ENCODE data around the gene RXRA. TPM values are rescaled to one million over a fixed set of nuclear protein-coding genes. Genes with fewer than 3 reads are reported as not detected.

Gene RXRA
- total and polyA plus RNA-seq, 10 of the 15 experiments (the other 5 are each of a cell fraction or from before 2014, with no cell fraction given): 0.89 to 36.8 (median 11.1) TPM

GRCh38 chr9:134361843-134362414 is 35.7 kb downstream of the RXRA start (continued):
- TF ChIP-seq KAT2A (conservative IDR thresholded peaks at IDR 0.05; ENCODE audit: control insufficient read depth, low read depth, low read length): no peak

GRCh38 chr9:134363450-134363849 is 37.2 kb downstream of the RXRA start:
- no peak overlapping the region for H3K4me2 ChIP-seq (ENCODE audit: control insufficient read depth, insufficient read depth)
- no peak for DNase-seq (ENCODE audit: low read depth, low spot score)
- H3K4me1 ChIP-seq (ENCODE audit: control insufficient read depth, insufficient read depth, low read length): no peaks in the 10 kb centered on the region
- no TSS peak for BruUV-seq (replicated peaks)
- no peak overlapping the region for H3K4me3 ChIP-seq
- ChIA-PET POLR2A (no interaction called here), RAD21 (ENCODE audit: unreplicated experiment) (interaction anchor here (0.8 to 2.3 kb wide), 2 partner anchors 76 to 80 kb away, joined by 3 to 15 read pairs; no protein-coding TSS in a partner anchor), SMC1A (ENCODE audit: uncharacterized antibody, unreplicated experiment) (no interaction called here), CTCF (interaction anchor here (1.4 to 3.6 kb wide), 3 partner anchors 79 to 193 kb away, joined by 3 to 31 read pairs (median 3); no protein-coding TSS in a partner anchor)
- no peak for TF ChIP-seq SMAD1 (IDR thresholded peaks at IDR 0.05; ENCODE audit: low read depth, partially characterized antibody)
- TF ChIP-seq GABPA (IDR thresholded peaks at IDR 0.05; ENCODE audit: low read depth): no peak
- TF ChIP-seq TCF12 (IDR thresholded peaks at IDR 0.05; ENCODE audit: low read depth, low read length): no peak
- TF ChIP-seq CBX5 (IDR thresholded peaks at IDR 0.05; ENCODE audit: low read depth): no peak
- TF ChIP-seq HDAC2 (IDR thresholded peaks at IDR 0.05): no peak
- TF ChIP-seq RFX5 (IDR thresholded peaks at IDR 0.05; ENCODE audit: low read depth, low read length): no peak
- TF ChIP-seq USF1 (IDR thresholded peaks at IDR 0.05; ENCODE audit: borderline replicate concordance, extremely low read length, insufficient read depth, low read depth, low read length): no peak
- TF ChIP-seq PKNOX1 (IDR thresholded peaks at IDR 0.05): no peak
- no peak for TF ChIP-seq ETV6 (conservative IDR thresholded peaks at IDR 0.05 in 1 of 2, IDR thresholded peaks at IDR 0.05 in 1 of 2; ENCODE audit: borderline replicate concordance in 1 of 2, low read depth in 1 of 2)
- no peak for TF ChIP-seq IKZF1 (conservative IDR thresholded peaks at IDR 0.05)
- no peak for TF ChIP-seq STAT1 (conservative IDR thresholded peaks at IDR 0.05)
- no peak for TF ChIP-seq ELK1 (IDR thresholded peaks at IDR 0.05; ENCODE audit: low read depth, low read length)
- no peak for TF ChIP-seq FOXK2 (IDR thresholded peaks at IDR 0.05)
- no peak for TF ChIP-seq FOS (IDR thresholded peaks at IDR 0.05; ENCODE audit: borderline replicate concordance, extremely low read depth, insufficient read length)
- no peak for TF ChIP-seq ZBTB33 (IDR thresholded peaks at IDR 0.05)
- no peaks in the 10 kb centered on the region for H3K27me3 ChIP-seq (replicated peaks in 1 of 2; ENCODE audit: control insufficient read depth in 2 of 2, insufficient read depth in 2 of 2, low read length in 1 of 2)
- no peaks in the 10 kb centered on the region for H3K36me3 ChIP-seq (ENCODE audit: control insufficient read depth in 2 of 2, insufficient read depth in 2 of 2, low read length in 1 of 2)
- WGBS (ENCODE audit: insufficient coverage, insufficient replicate concordance, low lambda C conversion rate, missing lambda C conversion rate): 27% methylated on average over 16 of the region's 16 CpGs
- intact Hi-C loops (cut with micrococcal nuclease; ENCODE audit: unreplicated experiment) (no loop called here), in situ Hi-C loops (cut with MboI) (no loop called here)
- no peak overlapping the region for H3K9ac ChIP-seq (ENCODE audit: control insufficient read depth, insufficient read depth, low read length)
- no peaks in the 10 kb centered on the region for H3K79me2 ChIP-seq (ENCODE audit: control insufficient read depth, insufficient read depth, low read length)
- no peak overlapping the region for H3K27ac ChIP-seq (ENCODE audit: control insufficient read depth, insufficient read depth)
- no peaks in the 10 kb centered on the region for H3K9me3 ChIP-seq (replicated peaks; ENCODE audit: control insufficient read depth, insufficient read depth, low read length)
- no peaks in the 10 kb centered on the region for H4K20me1 ChIP-seq (ENCODE audit: control insufficient read depth, insufficient read depth)
- no peak overlapping the region for H2AFZ ChIP-seq (ENCODE audit: control insufficient read depth, low read depth, low read length)
- ATAC-seq: no peak
- FAIRE-seq: no peak

Measured in GM12878 (cell line).